Measurements from ENCODE around the gene NUP98. TPM values are rescaled to one million over a fixed set of nuclear protein-coding genes. Genes with fewer than 3 reads are reported as not detected.

Gene NUP98
- total and polyA plus RNA-seq, 2 experiments from 2014 or later = 23.6 to 81.4 TPM

GRCh38 chr11:3840004-3840869 is 42.9 kb upstream of the NUP98 start:
- H3K9me2 ChIP-seq (replicated peaks; ENCODE audit: insufficient read depth) = no peaks in the 10 kb centered on the region
- H3K27ac ChIP-seq = peak overlapping the region; percentile 99
- 6% methylated on average over 18 of the region's 46 CpGs for WGBS (ENCODE audit: low lambda C conversion rate, missing lambda C conversion rate)
- H4K20me1 ChIP-seq (ENCODE audit: insufficient read depth, poor library complexity, severe bottlenecking) = peaks cover 15% of the 10 kb centered on the region
- peak overlapping the region; percentile 87 for H3K4me2 ChIP-seq
- peaks cover 50% of the 10 kb centered on the region for H3K79me2 ChIP-seq
- DNase-seq (ENCODE audit: low spot score) = peak; percentile 23
- H3K4me1 ChIP-seq (ENCODE audit: insufficient read depth) = peaks cover 15% of the 10 kb centered on the region
- H3K27me3 ChIP-seq = no peaks in the 10 kb centered on the region
- TF ChIP-seq EZH2phosphoT487 (IDR thresholded peaks at IDR 0.05; ENCODE audit: low read depth, severe bottlenecking, unreplicated experiment) (no peak), EZH2 (IDR thresholded peaks at IDR 0.05; ENCODE audit: borderline replicate concordance) (no peak)
- peak overlapping the region; percentile 93 for H3K4me3 ChIP-seq
- H2AFZ ChIP-seq = peak overlapping the region; percentile 76
- H3K9me3 ChIP-seq (ENCODE audit: low read depth) = no peaks in the 10 kb centered on the region
- H3K36me3 ChIP-seq (replicated peaks; ENCODE audit: insufficient read depth, low read depth) = no peaks in the 10 kb centered on the region

GRCh38 chr11:3838504-3838903 is 41.1 kb upstream of the NUP98 start:
- H3K4me1 ChIP-seq (ENCODE audit: insufficient read depth) = peaks cover 21% of the 10 kb centered on the region
- DNase-seq (ENCODE audit: low spot score) = no peak
- H3K9me3 ChIP-seq (ENCODE audit: low read depth) = no peaks in the 10 kb centered on the region
- 98% methylated on average over 2 of the region's 2 CpGs for WGBS (ENCODE audit: low lambda C conversion rate, missing lambda C conversion rate)
- no peaks in the 10 kb centered on the region for H3K36me3 ChIP-seq (replicated peaks; ENCODE audit: insufficient read depth, low read depth)
- peak overlapping the region; percentile 34 for H3K4me2 ChIP-seq
- no peak overlapping the region for H3K4me3 ChIP-seq
- peaks cover 67% of the 10 kb centered on the region for H3K79me2 ChIP-seq
- H4K20me1 ChIP-seq (ENCODE audit: insufficient read depth, poor library complexity, severe bottlenecking) = peaks cover 22% of the 10 kb centered on the region
- no peak overlapping the region for H3K27ac ChIP-seq
- TF ChIP-seq EZH2 (IDR thresholded peaks at IDR 0.05; ENCODE audit: borderline replicate concordance) (no peak), CTCF (IDR thresholded peaks at IDR 0.05; ENCODE audit: poor library complexity) (no peak), EZH2phosphoT487 (IDR thresholded peaks at IDR 0.05; ENCODE audit: low read depth, severe bottlenecking, unreplicated experiment) (no peak)
- H2AFZ ChIP-seq = no peak overlapping the region
- no peaks in the 10 kb centered on the region for H3K9me2 ChIP-seq (replicated peaks; ENCODE audit: insufficient read depth)
- H3K27me3 ChIP-seq = no peaks in the 10 kb centered on the region

GRCh38 chr11:3837793-3838192 is 40.4 kb upstream of the NUP98 start:
- no peaks in the 10 kb centered on the region for H3K9me3 ChIP-seq (ENCODE audit: low read depth)
- H3K27me3 ChIP-seq = no peaks in the 10 kb centered on the region
- H3K79me2 ChIP-seq = peaks cover 74% of the 10 kb centered on the region
- peaks cover 21% of the 10 kb centered on the region for H3K4me1 ChIP-seq (ENCODE audit: insufficient read depth)
- H3K27ac ChIP-seq = no peak overlapping the region
- WGBS (ENCODE audit: low lambda C conversion rate, missing lambda C conversion rate) = 100% methylated on average over 1 of the region's 1 CpG
- no peak overlapping the region for H2AFZ ChIP-seq
- no peak for DNase-seq (ENCODE audit: low spot score)
- no peaks in the 10 kb centered on the region for H3K36me3 ChIP-seq (replicated peaks; ENCODE audit: insufficient read depth, low read depth)
- H3K4me3 ChIP-seq = no peak overlapping the region
- TF ChIP-seq CTCF (IDR thresholded peaks at IDR 0.05; ENCODE audit: poor library complexity) (no peak), EZH2phosphoT487 (IDR thresholded peaks at IDR 0.05; ENCODE audit: low read depth, severe bottlenecking, unreplicated experiment) (no peak), EZH2 (IDR thresholded peaks at IDR 0.05; ENCODE audit: borderline replicate concordance) (no peak)
- H3K4me2 ChIP-seq = no peak overlapping the region
- peaks cover 26% of the 10 kb centered on the region for H4K20me1 ChIP-seq (ENCODE audit: insufficient read depth, poor library complexity, severe bottlenecking)
- H3K9me2 ChIP-seq (replicated peaks; ENCODE audit: insufficient read depth) = no peaks in the 10 kb centered on the region

- 98% methylated on average over 4 of the region's 5 CpGs for WGBS (ENCODE audit: low lambda C conversion rate, missing lambda C conversion rate)
- H3K79me2 ChIP-seq = peaks cover 83% of the 10 kb centered on the region
- DNase-seq (ENCODE audit: low spot score) = no peak
- H3K9me3 ChIP-seq (ENCODE audit: low read depth) = no peaks in the 10 kb centered on the region
- H4K20me1 ChIP-seq (ENCODE audit: insufficient read depth, poor library complexity, severe bottlenecking) = peaks cover 26% of the 10 kb centered on the region
- no peaks in the 10 kb centered on the region for H3K27me3 ChIP-seq
- H3K27ac ChIP-seq = no peak overlapping the region
- TF ChIP-seq EZH2phosphoT487 (IDR thresholded peaks at IDR 0.05; ENCODE audit: low read depth, severe bottlenecking, unreplicated experiment) = no peak
- no peak for TF ChIP-seq EZH2 (IDR thresholded peaks at IDR 0.05; ENCODE audit: borderline replicate concordance)
- no peak for TF ChIP-seq CTCF (IDR thresholded peaks at IDR 0.05; ENCODE audit: poor library complexity)
- H3K36me3 ChIP-seq (replicated peaks; ENCODE audit: insufficient read depth, low read depth) = no peaks in the 10 kb centered on the region
- H3K4me2 ChIP-seq = no peak overlapping the region
- H2AFZ ChIP-seq = no peak overlapping the region
- H3K9me2 ChIP-seq (replicated peaks; ENCODE audit: insufficient read depth) = no peaks in the 10 kb centered on the region
- H3K4me3 ChIP-seq = no peak overlapping the region
- peaks cover 21% of the 10 kb centered on the region for H3K4me1 ChIP-seq (ENCODE audit: insufficient read depth)
Measured at GRCh38 chr11:3836903-3837302, 39.5 kb upstream of the NUP98 start.
